ENCODE measurements around the gene LRMDA.

Gene LRMDA

DNA sequence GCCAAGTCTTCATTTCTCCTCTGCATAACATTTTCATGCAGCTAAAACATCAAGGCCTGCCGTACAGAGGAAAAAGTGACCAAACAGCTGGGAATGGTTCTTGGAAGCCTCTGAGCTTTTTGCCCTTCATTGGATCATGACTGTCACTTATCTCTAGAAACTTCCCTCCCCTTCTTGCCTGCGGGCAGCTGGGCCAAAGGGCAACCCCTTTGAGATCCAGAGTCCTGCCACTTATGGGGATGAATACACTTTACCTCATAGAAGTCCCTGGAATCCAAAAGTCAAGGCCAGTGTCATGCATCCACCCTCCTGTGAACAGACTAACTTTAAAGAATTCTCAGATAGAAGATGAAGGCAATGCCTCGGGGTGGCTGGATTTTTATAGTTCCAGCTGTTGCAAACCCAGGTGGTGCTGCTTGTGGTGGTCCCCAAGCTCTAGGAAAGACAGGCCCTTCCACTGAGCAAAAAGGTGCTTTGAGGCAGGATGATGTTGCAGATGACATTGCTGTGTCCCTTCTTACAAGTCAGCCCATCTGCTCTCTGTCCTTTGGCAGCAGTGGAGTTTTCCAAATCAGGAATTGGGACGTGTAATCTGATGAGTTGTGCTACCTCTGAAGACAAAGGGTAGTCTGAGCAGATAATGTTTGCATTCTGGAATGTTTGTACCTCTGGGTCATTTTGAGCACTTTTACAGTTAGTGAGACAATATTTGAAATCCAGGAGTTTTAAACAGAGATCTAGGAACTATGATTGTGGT is 64.2 kb downstream of the LRMDA start:
- Histone ChIP-seq H3K4ac (ENCODE audit: low read depth, low read length) (no peak overlapping the region), H3K23ac (ENCODE audit: low read length) (no peak overlapping the region), H2AK5ac (ENCODE audit: low read length) (no peak overlapping the region), H2BK120ac (ENCODE audit: low read depth, low read length) (no peak overlapping the region), H3K4me3 (ENCODE audit: low read length) (no peak overlapping the region), H3K27me3 (ENCODE audit: insufficient read depth, low read length, poor library complexity) (no peaks in the 10 kb centered on the region), H3K79me2 (ENCODE audit: control insufficient read depth, insufficient read depth, low read length) (no peaks in the 10 kb centered on the region), H3K18ac (ENCODE audit: low read length) (no peak overlapping the region), H2BK15ac (replicated peaks; ENCODE audit: low read depth) (no peak overlapping the region), H4K8ac (ENCODE audit: low read depth, low read length) (no peak overlapping the region), H3K79me1 (ENCODE audit: low read length) (no peaks in the 10 kb centered on the region), H4K5ac (ENCODE audit: low read length) (no peak overlapping the region), H3K56ac (ENCODE audit: low read length) (no peak overlapping the region), H2BK5ac (ENCODE audit: low read length) (no peak overlapping the region), H3K4me1 (ENCODE audit: control insufficient read depth, low read depth, low read length) (no peaks in the 10 kb centered on the region), H3K36me3 (ENCODE audit: control insufficient read depth, insufficient read depth, low read length) (no peaks in the 10 kb centered on the region), H3K27ac (ENCODE audit: low read depth, low read length) (no peak overlapping the region), H3K4me2 (ENCODE audit: low read length) (no peak overlapping the region), H3K9ac (ENCODE audit: low read length) (no peak overlapping the region)
- DNase-seq = no peak
- WGBS (ENCODE audit: extremely low coverage, insufficient coverage, low lambda C conversion rate) = no CpG with 5 or more reads among the region's 4 CpGs

DNA sequence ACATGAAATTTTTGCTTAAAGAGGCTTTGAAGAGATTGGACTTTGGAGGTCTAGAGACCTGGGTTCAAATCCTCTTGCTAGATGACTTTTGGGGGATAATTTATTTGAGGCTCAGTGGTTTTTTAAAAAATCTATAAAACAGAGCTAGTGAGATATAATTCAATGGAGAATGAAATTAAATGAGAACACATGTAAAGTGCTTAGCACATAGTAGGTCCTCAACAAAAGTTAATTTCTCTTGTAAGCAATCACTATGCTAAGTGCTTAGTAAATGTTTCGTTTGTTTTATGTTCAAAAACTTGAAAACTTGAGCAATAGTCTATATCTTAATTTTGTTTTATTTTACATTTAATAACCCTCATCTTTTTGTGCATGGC is 64.8 kb downstream of the LRMDA start:
- H4K5ac ChIP-seq (ENCODE audit: low read length) = no peak overlapping the region
- no peak overlapping the region for H3K27ac ChIP-seq (ENCODE audit: low read depth, low read length)
- no peaks in the 10 kb centered on the region for H3K79me2 ChIP-seq (ENCODE audit: control insufficient read depth, insufficient read depth, low read length)
- DNase-seq = no peak
- no peaks in the 10 kb centered on the region for H3K36me3 ChIP-seq (ENCODE audit: control insufficient read depth, insufficient read depth, low read length)
- no peak overlapping the region for H2BK15ac ChIP-seq (replicated peaks; ENCODE audit: low read depth)
- no peak overlapping the region for H2AK5ac ChIP-seq (ENCODE audit: low read length)
- H2BK5ac ChIP-seq (ENCODE audit: low read length) = no peak overlapping the region
- H3K4me3 ChIP-seq (ENCODE audit: low read length) = no peak overlapping the region
- no CpG with 5 or more reads among the region's 1 CpG for WGBS (ENCODE audit: extremely low coverage, insufficient coverage, low lambda C conversion rate)
- no peak overlapping the region for H2BK120ac ChIP-seq (ENCODE audit: low read depth, low read length)
- no peak overlapping the region for H3K23ac ChIP-seq (ENCODE audit: low read length)
- H3K18ac ChIP-seq (ENCODE audit: low read length) = no peak overlapping the region
- no peak overlapping the region for H3K56ac ChIP-seq (ENCODE audit: low read length)
- H4K8ac ChIP-seq (ENCODE audit: low read depth, low read length) = no peak overlapping the region
- no peak overlapping the region for H3K4me2 ChIP-seq (ENCODE audit: low read length)
- H3K4me1 ChIP-seq (ENCODE audit: control insufficient read depth, low read depth, low read length) = no peaks in the 10 kb centered on the region
- H3K79me1 ChIP-seq (ENCODE audit: low read length) = no peaks in the 10 kb centered on the region
- no peak overlapping the region for H3K9ac ChIP-seq (ENCODE audit: low read length)
- no peak overlapping the region for H3K4ac ChIP-seq (ENCODE audit: low read depth, low read length)
- no peaks in the 10 kb centered on the region for H3K27me3 ChIP-seq (ENCODE audit: insufficient read depth, low read length, poor library complexity)

DNA sequence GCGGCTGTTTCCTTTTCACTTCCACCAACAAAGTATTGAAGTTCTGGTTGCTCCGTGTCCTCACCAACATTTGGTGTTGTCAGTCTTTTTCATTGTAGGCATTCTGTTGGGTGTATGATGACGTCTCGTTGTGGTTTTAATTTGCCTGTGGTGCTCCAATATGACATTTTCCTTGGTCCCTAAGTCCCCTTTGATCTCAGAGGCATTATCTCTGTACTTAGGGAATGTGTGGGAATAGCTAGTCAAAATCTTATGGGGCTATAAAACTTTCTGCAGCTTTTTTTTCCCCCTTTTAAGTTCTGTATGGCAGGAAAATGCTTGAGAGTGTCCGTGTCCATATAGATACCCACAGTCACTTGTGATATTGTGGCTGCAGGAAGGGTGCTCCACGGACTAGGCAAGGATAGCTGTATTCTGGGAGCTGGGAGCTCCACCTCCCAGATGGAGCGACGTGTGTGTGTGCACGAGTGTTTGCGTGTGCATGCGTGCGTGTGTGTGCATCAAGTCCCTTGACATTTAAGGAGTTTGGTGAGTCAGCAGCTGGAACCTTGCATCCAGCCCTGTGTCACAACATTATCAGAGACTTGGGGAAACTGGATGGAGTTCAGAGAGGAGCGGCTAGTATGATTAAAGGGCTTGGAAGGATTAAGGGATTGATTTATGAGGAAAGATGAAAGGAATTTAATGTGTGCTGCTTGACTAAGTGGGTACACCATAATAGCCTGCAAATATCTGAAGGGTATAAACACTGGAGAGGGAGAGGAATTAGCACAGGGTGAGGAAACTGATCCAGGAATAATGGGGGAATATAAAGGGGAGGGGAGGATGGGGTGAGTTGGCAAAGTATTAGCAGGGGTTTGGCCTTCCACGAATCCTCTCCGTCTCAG is 66.8 kb downstream of the LRMDA start:
- H3K4me2 ChIP-seq (ENCODE audit: low read length) = no peak overlapping the region
- H2BK120ac ChIP-seq (ENCODE audit: low read depth, low read length) = no peak overlapping the region
- H3K36me3 ChIP-seq (ENCODE audit: control insufficient read depth, insufficient read depth, low read length) = no peaks in the 10 kb centered on the region
- 100% methylated on average over 1 of the region's 15 CpGs for WGBS (ENCODE audit: extremely low coverage, insufficient coverage, low lambda C conversion rate)
- H2AK5ac ChIP-seq (ENCODE audit: low read length) = no peak overlapping the region
- H4K8ac ChIP-seq (ENCODE audit: low read depth, low read length) = no peak overlapping the region
- H2BK15ac ChIP-seq (replicated peaks; ENCODE audit: low read depth) = no peak overlapping the region
- no peak overlapping the region for H4K5ac ChIP-seq (ENCODE audit: low read length)
- no peak overlapping the region for H3K18ac ChIP-seq (ENCODE audit: low read length)
- no peak overlapping the region for H3K56ac ChIP-seq (ENCODE audit: low read length)
- H3K9ac ChIP-seq (ENCODE audit: low read length) = no peak overlapping the region
- H3K4ac ChIP-seq (ENCODE audit: low read depth, low read length) = no peak overlapping the region
- H3K27ac ChIP-seq (ENCODE audit: low read depth, low read length) = no peak overlapping the region
- H3K27me3 ChIP-seq (ENCODE audit: insufficient read depth, low read length, poor library complexity) = no peaks in the 10 kb centered on the region
- no peaks in the 10 kb centered on the region for H3K4me1 ChIP-seq (ENCODE audit: control insufficient read depth, low read depth, low read length)
- H3K79me1 ChIP-seq (ENCODE audit: low read length) = no peaks in the 10 kb centered on the region
- no peak for DNase-seq
- H3K4me3 ChIP-seq (ENCODE audit: low read length) = no peak overlapping the region
- no peak overlapping the region for H2BK5ac ChIP-seq (ENCODE audit: low read length)
- no peak overlapping the region for H3K23ac ChIP-seq (ENCODE audit: low read length)
- no peaks in the 10 kb centered on the region for H3K79me2 ChIP-seq (ENCODE audit: control insufficient read depth, insufficient read depth, low read length)

DNA sequence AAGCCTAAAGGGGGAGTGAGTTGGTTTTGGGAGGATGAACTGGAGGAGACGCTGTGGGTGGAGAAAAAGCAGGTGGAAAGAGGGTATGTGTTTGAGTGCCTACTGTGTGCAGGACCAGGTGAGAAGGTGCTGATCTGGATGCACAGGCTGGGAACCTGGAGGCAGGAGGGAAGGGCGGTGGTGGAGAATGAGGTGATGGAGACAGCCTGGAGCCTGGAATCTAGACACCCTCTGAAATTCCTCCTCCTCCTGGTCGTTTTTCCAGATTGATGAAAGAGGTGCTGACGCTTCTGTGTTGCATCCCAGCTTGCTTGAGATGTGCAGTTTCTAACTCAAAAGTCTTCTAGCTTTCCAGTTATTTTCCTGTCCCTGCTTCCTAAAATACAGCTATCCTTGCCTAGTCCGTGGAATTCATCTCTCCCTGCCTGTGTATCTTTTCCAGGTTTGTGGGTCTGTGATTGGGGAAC is 67.5 kb downstream of the LRMDA start:
- H4K5ac ChIP-seq (ENCODE audit: low read length) = no peak overlapping the region
- no peaks in the 10 kb centered on the region for H3K36me3 ChIP-seq (ENCODE audit: control insufficient read depth, insufficient read depth, low read length)
- no peak overlapping the region for H3K4me3 ChIP-seq (ENCODE audit: low read length)
- no peak overlapping the region for H4K8ac ChIP-seq (ENCODE audit: low read depth, low read length)
- WGBS (ENCODE audit: extremely low coverage, insufficient coverage, low lambda C conversion rate) = no CpG with 5 or more reads among the region's 5 CpGs
- H3K56ac ChIP-seq (ENCODE audit: low read length) = no peak overlapping the region
- H2BK15ac ChIP-seq (replicated peaks; ENCODE audit: low read depth) = no peak overlapping the region
- H3K4me1 ChIP-seq (ENCODE audit: control insufficient read depth, low read depth, low read length) = no peaks in the 10 kb centered on the region
- no peak overlapping the region for H3K18ac ChIP-seq (ENCODE audit: low read length)
- no peak overlapping the region for H3K9ac ChIP-seq (ENCODE audit: low read length)
- H2BK5ac ChIP-seq (ENCODE audit: low read length) = no peak overlapping the region
- no peak overlapping the region for H3K23ac ChIP-seq (ENCODE audit: low read length)
- no peaks in the 10 kb centered on the region for H3K27me3 ChIP-seq (ENCODE audit: insufficient read depth, low read length, poor library complexity)
- H2AK5ac ChIP-seq (ENCODE audit: low read length) = no peak overlapping the region
- no peak for DNase-seq
- no peak overlapping the region for H3K4me2 ChIP-seq (ENCODE audit: low read length)
- H3K27ac ChIP-seq (ENCODE audit: low read depth, low read length) = no peak overlapping the region
- no peak overlapping the region for H3K4ac ChIP-seq (ENCODE audit: low read depth, low read length)
- no peaks in the 10 kb centered on the region for H3K79me1 ChIP-seq (ENCODE audit: low read length)
- H3K79me2 ChIP-seq (ENCODE audit: control insufficient read depth, insufficient read depth, low read length) = no peaks in the 10 kb centered on the region
- H2BK120ac ChIP-seq (ENCODE audit: low read depth, low read length) = no peak overlapping the region

DNA sequence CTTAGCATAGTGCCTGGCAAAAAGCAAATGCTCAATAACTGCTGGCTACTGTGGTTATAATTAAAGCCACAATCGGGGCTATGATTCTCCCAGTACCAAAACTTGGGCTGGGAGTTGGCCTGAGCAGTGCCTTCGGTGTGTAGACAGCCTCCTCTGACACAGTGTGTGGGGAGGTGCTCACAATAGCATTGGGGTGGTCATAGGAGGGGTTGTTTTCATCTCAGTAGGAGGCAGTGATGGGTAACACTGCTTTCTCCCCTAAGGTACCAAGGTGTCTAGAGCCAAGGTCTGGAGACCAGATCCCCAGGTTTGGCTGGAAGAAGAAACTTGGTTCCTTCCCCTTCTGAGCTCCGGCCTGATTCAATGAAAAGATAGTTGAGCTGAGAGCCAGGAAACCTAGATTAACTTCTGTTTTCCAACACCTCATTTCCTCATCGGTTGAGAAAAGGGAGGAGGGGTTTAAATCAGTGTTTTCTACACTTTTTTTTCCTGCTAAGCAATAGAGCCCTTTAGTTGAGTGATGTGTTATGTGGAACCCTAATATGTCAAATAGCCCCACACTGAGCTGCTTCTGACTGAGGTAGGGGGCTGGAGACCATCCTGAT is 68.2 kb downstream of the LRMDA start:
- Histone ChIP-seq H3K23ac (ENCODE audit: low read length) (no peak overlapping the region), H3K79me1 (ENCODE audit: low read length) (no peaks in the 10 kb centered on the region), H3K4me2 (ENCODE audit: low read length) (no peak overlapping the region), H2AK5ac (ENCODE audit: low read length) (no peak overlapping the region), H3K79me2 (ENCODE audit: control insufficient read depth, insufficient read depth, low read length) (no peaks in the 10 kb centered on the region), H3K27ac (ENCODE audit: low read depth, low read length) (no peak overlapping the region), H3K4me3 (ENCODE audit: low read length) (no peak overlapping the region), H4K8ac (ENCODE audit: low read depth, low read length) (no peak overlapping the region), H3K56ac (ENCODE audit: low read length) (no peak overlapping the region), H3K36me3 (ENCODE audit: control insufficient read depth, insufficient read depth, low read length) (no peaks in the 10 kb centered on the region), H3K18ac (ENCODE audit: low read length) (no peak overlapping the region), H2BK5ac (ENCODE audit: low read length) (no peak overlapping the region), H2BK15ac (replicated peaks; ENCODE audit: low read depth) (no peak overlapping the region), H3K9ac (ENCODE audit: low read length) (no peak overlapping the region), H3K4me1 (ENCODE audit: control insufficient read depth, low read depth, low read length) (no peaks in the 10 kb centered on the region), H4K5ac (ENCODE audit: low read length) (no peak overlapping the region), H2BK120ac (ENCODE audit: low read depth, low read length) (no peak overlapping the region), H3K4ac (ENCODE audit: low read depth, low read length) (no peak overlapping the region), H3K27me3 (ENCODE audit: insufficient read depth, low read length, poor library complexity) (no peaks in the 10 kb centered on the region)
- WGBS (ENCODE audit: extremely low coverage, insufficient coverage, low lambda C conversion rate) = no CpG with 5 or more reads among the region's 4 CpGs
- no peak for DNase-seq
